Stimulated activated CD8-positive, alpha-beta memory T cell treated with anti-CD3 and anti-CD28 coated beads, Interleukin-15, amount 100 ng/mL, for 4 hours (primary cell): Measurements from ENCODE around the gene SLC16A6.
"Not testable (repeated sequence)": the region's sequence is repeated elsewhere in the genome, so short reads cannot be mapped to it uniquely, and the experiment has no call there.

Experiments
- DNase-seq, 2 donors: peaks; one replicate each; pipeline ENCODE4 v3.0.0-alpha.2; 2020; ENCODE audit warnings: low read depth in 2 of 2

SLC16A6 gene

DNA sequence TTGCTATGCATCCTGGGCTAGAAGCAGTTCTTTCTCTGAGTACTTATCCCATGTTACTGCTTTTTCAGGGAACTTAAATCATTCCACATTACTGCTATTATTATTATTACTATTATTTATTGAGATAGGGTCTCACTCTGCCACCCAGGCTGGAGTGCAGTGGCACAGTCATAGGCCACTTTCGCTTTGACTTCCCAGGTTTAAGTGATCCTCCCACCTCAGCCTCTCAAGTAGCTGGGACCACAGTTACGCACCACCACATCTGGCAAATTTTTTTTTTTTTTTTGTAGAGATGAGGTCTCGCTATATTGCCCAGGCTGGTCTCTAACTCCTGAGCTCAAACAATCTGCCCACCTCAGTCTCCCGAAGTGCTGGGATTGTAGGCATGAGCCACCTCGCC lies 71.5 kb downstream of the SLC16A6 start:
- DNase-seq = not testable (repeated sequence)
